CD4-positive, alpha-beta T cell (primary cell): ENCODE data around the gene DNAJC4. TPM values are rescaled to one million over a fixed set of nuclear protein-coding genes. Genes with fewer than 3 reads are reported as not detected.

Experiments
- ATAC-seq: fragments of 200-7000 bp; cut with Tn5 transposase; one replicate; pipeline ENCODE4 v1.10.0; 2022; ENCODE audit warnings: mild to moderate bottlenecking; ENCODE audit not compliant: poor library complexity
- CTCF ChIA-PET: fragments of 350-600 bp; sonication (Branson Sonifier 250); formaldehyde crosslinking; loops from one replicate; lab custom pipeline; 2021; ENCODE audit warnings: antibody characterized with exemption, inconsistent platforms; lab: Charles Lee
- POLR2A ChIA-PET: fragments of 350-600 bp; sonication (Branson Sonifier 250); formaldehyde crosslinking; loops from one replicate; lab custom pipeline; 2021; ENCODE audit warnings: antibody characterized with exemption, inconsistent platforms; lab: Charles Lee
- DNase-seq, 14 experiments: peaks; one replicate each; pipeline ENCODE4 v3.0.0-alpha.2; 2013 to 2020; ENCODE audit warnings: mixed read lengths in 2 of 14
- H3K27ac ChIP-seq, 2 donors: one replicate each; pipeline versions ENCODE4 v1.5.1 to v1.7.0; 2013; ENCODE audit warnings: low read length in 2 of 2, low read depth in 1 of 2, mild to moderate bottlenecking in 1 of 2
- H3K27me3 ChIP-seq, 2 experiments: 1 replicate in 1 of 2; 2 replicates in 1 of 2; pipeline versions ENCODE4 v1.6.1 to v1.7.0; 2013; ENCODE audit warnings: low read length in 2 of 2, control low read depth in 1 of 2, mild to moderate bottlenecking in 1 of 2, moderate library complexity in 1 of 2; ENCODE audit not compliant: insufficient read depth in 2 of 2, control insufficient read depth in 1 of 2
- H3K36me3 ChIP-seq: one replicate; pipeline ENCODE4 v1.6.1; 2013; ENCODE audit warnings: low read length, control low read depth; ENCODE audit not compliant: insufficient read depth
- H3K4me1 ChIP-seq: one replicate; pipeline ENCODE4 v1.6.1; 2013; ENCODE audit warnings: low read length, control low read depth; ENCODE audit not compliant: insufficient read depth
- H3K4me3 ChIP-seq: one replicate; pipeline ENCODE4 v1.5.1; 2013; ENCODE audit warnings: mild to moderate bottlenecking, low read length, moderate library complexity
- H3K9me3 ChIP-seq, 2 experiments: 1 replicate in 1 of 2; 2 replicates in 1 of 2; pipeline versions ENCODE4 v1.6.1 to v1.7.0; 2013; ENCODE audit warnings: low read length in 2 of 2, mild to moderate bottlenecking in 2 of 2, control low read depth in 1 of 2, moderate library complexity in 1 of 2; ENCODE audit not compliant: control insufficient read depth in 1 of 2, insufficient read depth in 1 of 2
- H3K27ac Mint-ChIP-seq: one replicate; pipeline ENCODE4 v1.8.0; 2020; ENCODE audit warnings: mixed read lengths
- H3K27me3 Mint-ChIP-seq: one replicate; pipeline ENCODE4 v1.8.0; 2021; ENCODE audit warnings: mixed read lengths
- H3K36me3 Mint-ChIP-seq: one replicate; pipeline ENCODE4 v1.8.0; 2021; ENCODE audit warnings: low read depth, mixed read lengths
- H3K4me1 Mint-ChIP-seq: one replicate; pipeline ENCODE4 v1.8.0; 2021; ENCODE audit warnings: low read depth, mixed read lengths
- H3K4me3 Mint-ChIP-seq: one replicate; pipeline ENCODE4 v1.8.0; 2020; ENCODE audit warnings: mild to moderate bottlenecking, mixed read lengths
- H3K9me3 Mint-ChIP-seq: one replicate; pipeline ENCODE4 v1.8.0; 2020; ENCODE audit warnings: mixed read lengths
- intact Hi-C, 2 experiments: fragments of 100-400 bp; cut with DNase I in 1 of 2; cut with micrococcal nuclease in 1 of 2; formaldehyde crosslinking; loops; one replicate each; pipeline versions ENCODE4 v1.15.1 to v1.9.0; 2023 to 2025; cut with DNase I, micrococcal nuclease
- total RNA-seq, 174 experiments: library from RNA in 2 of 174; stranded (reverse) in 2 of 174; gene quantifications; one replicate each; pipeline ENCODE4 v1.2.3 and lab custom pipeline; 2021 to 2026
- TF ChIP-seq, protein P1 (sequence below): fragments of 200-600 bp; IDR thresholded peaks from one replicate; pipeline ENCODE4 v1.8.0; 2022; ENCODE audit warnings: antibody characterized with exemption, mild to moderate bottlenecking

Gene DNAJC4
- total RNA-seq, 2 experiments from 2014 or later: 35.9 to 37.9 TPM

DNA sequence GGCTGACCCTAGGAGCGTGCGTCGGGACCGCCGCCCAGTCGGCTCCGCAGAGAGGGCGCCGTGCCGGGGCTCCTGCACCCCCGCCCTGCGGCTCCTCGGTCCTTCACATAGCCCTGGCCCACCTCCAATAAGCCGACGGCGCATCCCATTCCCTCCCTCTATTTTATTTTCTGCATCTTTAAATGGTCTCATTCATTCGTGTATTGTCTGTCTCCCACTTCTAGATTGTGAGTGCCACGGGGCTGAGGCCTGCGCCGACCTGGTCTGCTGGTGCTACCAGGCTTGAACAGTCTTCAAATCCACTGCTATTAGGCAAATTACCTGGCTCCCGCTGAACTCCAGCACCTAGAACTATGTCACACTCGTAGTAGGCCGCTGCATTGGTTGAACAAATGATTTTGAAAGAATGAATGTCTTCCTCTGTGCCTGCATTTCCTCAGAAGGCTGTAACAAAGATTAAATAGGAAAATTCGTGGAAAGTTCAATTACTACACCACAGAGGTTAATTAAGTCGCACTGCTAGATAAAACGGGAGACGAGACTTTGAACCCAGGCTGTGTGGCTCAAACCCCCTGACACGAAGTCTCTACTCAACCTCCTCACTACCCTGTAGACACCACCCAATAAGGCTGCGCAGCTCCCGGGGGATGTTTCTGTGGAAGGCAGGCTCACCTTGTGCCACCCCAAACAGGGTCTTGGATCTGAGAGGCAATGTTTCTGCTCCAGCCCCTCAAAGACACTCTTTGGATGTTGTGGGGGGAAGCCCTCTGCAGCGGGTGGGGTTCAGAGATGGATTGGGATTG, 17.6 kb downstream of the DNAJC4 start:
- H3K36me3 ChIP-seq: peaks cover 10% of the 10 kb centered on the region
- H3K4me1 ChIP-seq: peaks cover 61% of the 10 kb centered on the region
- peak overlapping the region; percentile 90 for H3K4me3 ChIP-seq
- TF ChIP-seq, protein P1, sequence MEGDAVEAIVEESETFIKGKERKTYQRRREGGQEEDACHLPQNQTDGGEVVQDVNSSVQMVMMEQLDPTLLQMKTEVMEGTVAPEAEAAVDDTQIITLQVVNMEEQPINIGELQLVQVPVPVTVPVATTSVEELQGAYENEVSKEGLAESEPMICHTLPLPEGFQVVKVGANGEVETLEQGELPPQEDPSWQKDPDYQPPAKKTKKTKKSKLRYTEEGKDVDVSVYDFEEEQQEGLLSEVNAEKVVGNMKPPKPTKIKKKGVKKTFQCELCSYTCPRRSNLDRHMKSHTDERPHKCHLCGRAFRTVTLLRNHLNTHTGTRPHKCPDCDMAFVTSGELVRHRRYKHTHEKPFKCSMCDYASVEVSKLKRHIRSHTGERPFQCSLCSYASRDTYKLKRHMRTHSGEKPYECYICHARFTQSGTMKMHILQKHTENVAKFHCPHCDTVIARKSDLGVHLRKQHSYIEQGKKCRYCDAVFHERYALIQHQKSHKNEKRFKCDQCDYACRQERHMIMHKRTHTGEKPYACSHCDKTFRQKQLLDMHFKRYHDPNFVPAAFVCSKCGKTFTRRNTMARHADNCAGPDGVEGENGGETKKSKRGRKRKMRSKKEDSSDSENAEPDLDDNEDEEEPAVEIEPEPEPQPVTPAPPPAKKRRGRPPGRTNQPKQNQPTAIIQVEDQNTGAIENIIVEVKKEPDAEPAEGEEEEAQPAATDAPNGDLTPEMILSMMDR: no peak
- no peak overlapping the region for H3K27ac Mint-ChIP-seq
- no peak for DNase-seq
- peaks cover 11% of the 10 kb centered on the region for H3K36me3 Mint-ChIP-seq
- H3K9me3 Mint-ChIP-seq: no peaks in the 10 kb centered on the region
- intact Hi-C loops: loop anchor here (1.0 kb wide), 2 partner anchors 21 to 22 kb away; no protein-coding TSS in a partner anchor
- no peak overlapping the region for H3K27ac ChIP-seq
- no peaks in the 10 kb centered on the region for H3K9me3 ChIP-seq
- H3K27me3 ChIP-seq: no peaks in the 10 kb centered on the region
- peaks cover 43% of the 10 kb centered on the region for H3K4me1 Mint-ChIP-seq
- H3K27me3 Mint-ChIP-seq: no peaks in the 10 kb centered on the region
- peak overlapping the region; percentile 88 for H3K4me3 Mint-ChIP-seq
- ATAC-seq: no peak
- POLR2A ChIA-PET: interaction anchor here (2.8 to 6.2 kb wide), 6 partner anchors 22 to 70 kb away, joined by 13 to 65 read pairs (median 30); partner anchors contain the start of genes BAD, FERMT3, GPR137 and NUDT22
- CTCF ChIA-PET: interaction anchor here (0.7 to 4.7 kb wide), 4 partner anchors 21 to 57 kb away, joined by 3 to 56 read pairs (median 10); partner anchors contain the start of gene FERMT3

DNA sequence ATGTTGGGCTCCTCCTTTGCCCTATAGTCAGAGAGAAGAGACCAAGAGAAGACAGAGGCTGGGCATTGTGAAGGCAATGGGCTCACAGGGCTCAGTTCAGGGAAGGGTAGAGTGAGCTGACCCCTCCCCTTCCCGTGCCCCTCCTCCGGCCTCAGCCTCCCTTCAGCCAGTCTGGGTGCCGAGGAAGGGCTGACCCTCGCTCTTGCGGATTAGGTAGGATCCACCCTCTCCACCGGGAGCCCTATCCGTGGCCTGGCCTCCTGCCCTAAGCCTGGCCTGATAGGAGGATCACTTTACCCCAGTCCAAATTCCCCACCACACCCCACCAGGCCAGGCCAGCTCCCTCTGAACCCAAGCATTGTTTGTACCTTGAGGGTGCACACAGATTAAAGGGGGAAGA, 18.2 kb downstream of the DNAJC4 start:
- POLR2A ChIA-PET: interaction anchor here (4.5 kb wide), 1 partner anchor 42 kb away, joined by 35 read pairs; the partner anchor contains the start of gene FERMT3
- peaks cover 7% of the 10 kb centered on the region for H3K36me3 ChIP-seq
- intact Hi-C loops: no loop called here
- CTCF ChIA-PET: interaction anchor here (0.7 to 4.7 kb wide), 2 partner anchors 43 to 56 kb away, joined by 3 to 56 read pairs; partner anchors contain the start of gene FERMT3
- peak overlapping the region; percentile 88 for H3K4me3 Mint-ChIP-seq
- no peaks in the 10 kb centered on the region for H3K27me3 ChIP-seq
- no peaks in the 10 kb centered on the region for H3K9me3 Mint-ChIP-seq
- ATAC-seq: no peak
- no peaks in the 10 kb centered on the region for H3K9me3 ChIP-seq
- no peak for DNase-seq
- H3K4me1 Mint-ChIP-seq: peaks cover 38% of the 10 kb centered on the region
- no peak overlapping the region for H3K27ac ChIP-seq
- H3K36me3 Mint-ChIP-seq: peaks cover 5% of the 10 kb centered on the region
- peaks cover 59% of the 10 kb centered on the region for H3K4me1 ChIP-seq
- H3K4me3 ChIP-seq: no peak overlapping the region
- H3K27me3 Mint-ChIP-seq: no peaks in the 10 kb centered on the region
- TF ChIP-seq, protein P1: no peak
- peak overlapping the region; percentile 36 for H3K27ac Mint-ChIP-seq

DNA sequence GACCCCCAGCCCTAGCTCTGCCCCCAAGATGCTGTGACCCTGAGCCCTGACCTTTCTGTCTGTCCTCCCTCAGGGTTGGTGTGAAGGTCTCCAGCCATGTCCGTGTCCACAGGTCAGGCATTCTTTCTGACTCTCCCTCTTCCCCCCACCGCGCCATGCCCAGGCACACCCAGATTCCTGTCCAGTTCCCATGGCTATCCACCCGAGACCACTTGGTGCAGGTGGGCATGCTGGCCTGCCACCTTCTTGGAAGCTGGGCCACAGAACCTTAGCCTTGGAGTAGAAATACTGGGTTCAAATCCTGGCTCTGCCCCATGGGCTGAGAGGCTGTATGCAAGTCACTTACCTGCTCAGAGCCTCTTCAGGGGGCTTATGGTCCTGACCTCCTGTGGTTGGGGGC, 18.7 kb downstream of the DNAJC4 start:
- ATAC-seq (no peak), DNase-seq (no peak)
- ChIA-PET CTCF (interaction anchor here (1.5 to 4.7 kb wide), 3 partner anchors 23 to 52 kb away, joined by 3 to 56 read pairs (median 6); partner anchors contain the start of genes CATSPERZ, FERMT3, NUDT22 and TRPT1), POLR2A (interaction anchor here (1.4 to 4.5 kb wide), 3 partner anchors 8 to 55 kb away, joined by 4 to 35 read pairs (median 9); partner anchors contain the start of genes FERMT3 and FKBP2)
- H3K27me3 Mint-ChIP-seq: no peaks in the 10 kb centered on the region
- peaks cover 37% of the 10 kb centered on the region for H3K4me1 Mint-ChIP-seq
- intact Hi-C loops: no loop called here
- Histone ChIP-seq H3K4me1 (peaks cover 59% of the 10 kb centered on the region), H3K27me3 (no peaks in the 10 kb centered on the region), H3K4me3 (no peak overlapping the region), H3K27ac (no peak overlapping the region), H3K36me3 (peaks cover 3% of the 10 kb centered on the region), H3K9me3 (no peaks in the 10 kb centered on the region)
- H3K36me3 Mint-ChIP-seq: peaks cover 4% of the 10 kb centered on the region
- H3K4me3 Mint-ChIP-seq: peak overlapping the region; percentile 62
- peak overlapping the region; percentile 36 for H3K27ac Mint-ChIP-seq
- TF ChIP-seq, protein P1: no peak
- no peaks in the 10 kb centered on the region for H3K9me3 Mint-ChIP-seq
